Upper lobe of left lung (tissue), 6 donors: ENCODE results near the gene BBS9. TPM values are rescaled to one million over a fixed set of nuclear protein-coding genes. Genes with fewer than 3 reads are reported as not detected.
"Not testable (repeated sequence)": the region's sequence is repeated elsewhere in the genome, so short reads cannot be mapped to it uniquely, and the experiment has no call there.

ENCODE experiments used
- ATAC-seq, 2 donors: fragments of 200-7000 bp; cut with Tn5 transposase; one replicate each; pipeline ENCODE4 v1.9.1; 2022; ENCODE audit warnings: mild to moderate bottlenecking in 2 of 2, moderate library complexity in 2 of 2; ENCODE audit not compliant: low FRiP score in 2 of 2
- DNase-seq, 2 donors: peaks; one replicate each; pipeline ENCODE4 v3.0.0-alpha.2; 2019 to 2020
- H3K27ac ChIP-seq, 4 donors: fragments of 200-600 bp; sonication (generic); one replicate each; pipeline ENCODE4 v1.5.1; 2016 to 2019
- H3K27me3 ChIP-seq, 4 donors: fragments of 200-600 bp; sonication (generic); one replicate each; pipeline ENCODE4 v1.5.1; 2017 to 2019
- H3K36me3 ChIP-seq, 4 donors: fragments of 200-600 bp; sonication (generic); one replicate each; pipeline ENCODE4 v1.5.1; 2016 to 2019
- H3K4me1 ChIP-seq, 4 donors: fragments of 200-600 bp; sonication (generic); one replicate each; pipeline ENCODE4 v1.5.1; 2018 to 2019
- H3K4me3 ChIP-seq, 4 donors: fragments of 200-600 bp; sonication (generic); one replicate each; pipeline ENCODE4 v1.5.1; 2017 to 2019; ENCODE audit warnings: mild to moderate bottlenecking in 2 of 4, moderate library complexity in 1 of 4
- H3K9me3 ChIP-seq, 4 donors: fragments of 200-600 bp; sonication (generic); one replicate each; pipeline ENCODE4 v1.5.1; 2018 to 2019
- CTCF ChIP-seq, 6 experiments: fragments of 450-650 bp in 4 of 6; fragments of 200-600 bp in 2 of 6; sonication (generic) in 2 of 6; IDR thresholded peaks; one replicate each; pipeline ENCODE4 v1.5.1; 2016 to 2019; ENCODE audit warnings: antibody characterized with exemption in 6 of 6
- EP300 ChIP-seq, 4 donors: sonication (generic); formaldehyde crosslinking; IDR thresholded peaks; one replicate each; pipeline ENCODE4 v1.5.1; 2017; ENCODE audit warnings: antibody characterized with exemption in 4 of 4, control low read depth in 2 of 4
- POLR2A ChIP-seq, 4 donors: fragments of 450-650 bp; IDR thresholded peaks; one replicate each; pipeline ENCODE4 v1.5.1; 2016 to 2017; ENCODE audit warnings: antibody characterized with exemption in 4 of 4, mild to moderate bottlenecking in 2 of 4
- POLR2AphosphoS5 ChIP-seq, 2 donors: sonication (generic); formaldehyde crosslinking; IDR thresholded peaks; one replicate each; pipeline ENCODE4 v1.5.1; 2017; ENCODE audit warnings: antibody characterized with exemption in 2 of 2
- WGBS, 2 donors: methylation state at CpG; one replicate each; pipeline ENCODE4 v1.1.5; 2017 to 2018; 5-methylcytosine and 5-hydroxymethylcytosine counted together
- total RNA-seq, 6 donors: library from RNA; depleted of rRNA in 4 of 6; stranded (reverse); fragments of >200 nt in 4 of 6; gene quantifications; one replicate each; pipeline versions ENCODE4 v1.1.0 to v1.2.1, GENCODE V29; 2016 to 2021
- donor health status: DM: no; HTN: no; CAD: no; lungs with moderate emphysema.
- donor health status: DM: no; HTN: yes; CAD: no; lungs with severe emphysema.

BBS9 gene
- total RNA-seq, 6 donors from 2014 or later = 14.5 to 72.3 (median 20.6) TPM

- H3K4me1 ChIP-seq = no peaks in the 10 kb centered on the region
- 97 to 100% methylated on average over 1 of the region's 1 CpG for WGBS, 2 donors
These were observed 81.6 kb downstream of the BBS9 start for GRCh38 chr7:33210958-33211357.

DNA sequence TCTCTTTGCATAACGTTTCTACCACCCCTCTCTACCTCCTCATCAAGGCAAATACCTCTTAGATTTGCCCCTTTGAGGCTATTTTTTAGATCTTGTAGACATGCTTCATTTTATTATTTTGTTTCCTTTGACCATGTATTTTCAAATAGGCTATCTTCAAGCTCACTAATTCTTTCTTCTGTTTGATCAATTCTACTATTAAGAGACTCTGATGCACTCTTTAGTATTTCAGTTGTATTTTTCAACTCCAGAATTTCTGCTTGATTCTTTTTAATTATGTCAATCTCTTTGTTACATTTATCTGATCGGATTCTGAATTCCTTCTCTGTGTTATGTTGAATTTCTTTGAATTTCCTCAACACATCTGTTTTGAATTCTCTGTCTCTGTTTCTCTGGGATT lies 82.8 kb downstream of the BBS9 start:
- DNase-seq = no peak
- ATAC-seq = no peak
- no peak overlapping the region for H3K27ac ChIP-seq
- TF ChIP-seq EP300 (IDR thresholded peaks at IDR 0.05) = no peak
- no peak for TF ChIP-seq POLR2AphosphoS5 (IDR thresholded peaks at IDR 0.05)
- no peak for TF ChIP-seq POLR2A (IDR thresholded peaks at IDR 0.05)
- TF ChIP-seq CTCF (IDR thresholded peaks at IDR 0.05) = no peak
- H3K4me1 ChIP-seq = no peaks in the 10 kb centered on the region
- peaks cover 8 to 19% (median 10%) of the 10 kb centered on the region in 4 donors for H3K9me3 ChIP-seq
- WGBS, 2 donors = 84 to 88% methylated on average over 2 of the region's 2 CpGs
- no peaks in the 10 kb centered on the region for H3K27me3 ChIP-seq
- no peak overlapping the region for H3K4me3 ChIP-seq
- H3K36me3 ChIP-seq = no peaks in the 10 kb centered on the region

More at GRCh38 chr7:33210958-33211357, 81.6 kb downstream of the BBS9 start:
- Histone ChIP-seq H3K27ac (no peak overlapping the region), H3K36me3 (no peaks in the 10 kb centered on the region), H3K27me3 (no peaks in the 10 kb centered on the region), H3K9me3 (peaks cover 8 to 19% (median 10%) of the 10 kb centered on the region in 4 donors), H3K4me3 (no peak overlapping the region)
- TF ChIP-seq POLR2AphosphoS5 (IDR thresholded peaks at IDR 0.05) = no peak
- no peak for TF ChIP-seq POLR2A (IDR thresholded peaks at IDR 0.05)
- no peak for TF ChIP-seq CTCF (IDR thresholded peaks at IDR 0.05)
- no peak for TF ChIP-seq EP300 (IDR thresholded peaks at IDR 0.05)
- DNase-seq (no peak), ATAC-seq (no peak)

- no peak for DNase-seq
- no peak overlapping the region for H3K27ac ChIP-seq
- H3K4me1 ChIP-seq = no peaks in the 10 kb centered on the region
- WGBS, 2 donors = 90 to 97% methylated on average over 1 of the region's 1 CpG
- peaks cover under 1 to 11% (median 7%) of the 10 kb centered on the region in 4 donors for H3K9me3 ChIP-seq
- no peaks in the 10 kb centered on the region for H3K36me3 ChIP-seq
- ATAC-seq = no peak
- no peak overlapping the region for H3K4me3 ChIP-seq
- TF ChIP-seq POLR2A (IDR thresholded peaks at IDR 0.05) = no peak
- TF ChIP-seq POLR2AphosphoS5 (IDR thresholded peaks at IDR 0.05) = no peak
- TF ChIP-seq CTCF (IDR thresholded peaks at IDR 0.05) = no peak
- TF ChIP-seq EP300 (IDR thresholded peaks at IDR 0.05) = no peak
- no peaks in the 10 kb centered on the region for H3K27me3 ChIP-seq
These were observed 86.6 kb downstream of the BBS9 start for GRCh38 chr7:33215992-33216391.

- 90 to 93% methylated on average over 4 of the region's 4 CpGs for WGBS, 2 donors
- TF ChIP-seq POLR2AphosphoS5 (IDR thresholded peaks at IDR 0.05) (no peak), CTCF (IDR thresholded peaks at IDR 0.05) (no peak), EP300 (IDR thresholded peaks at IDR 0.05) (no peak), POLR2A (IDR thresholded peaks at IDR 0.05) (no peak)
- no peaks in the 10 kb centered on the region for H3K36me3 ChIP-seq
- peaks cover 0 to 4% (median 0%) of the 10 kb centered on the region in 4 donors for H3K9me3 ChIP-seq
- H3K27ac ChIP-seq = no peak overlapping the region
- no peaks in the 10 kb centered on the region for H3K27me3 ChIP-seq
- H3K4me1 ChIP-seq = no peaks in the 10 kb centered on the region
- ATAC-seq = no peak
- H3K4me3 ChIP-seq = no peak overlapping the region
- no peak for DNase-seq
These were observed 88.2 kb downstream of the BBS9 start for GRCh38 chr7:33217595-33217994.

- not testable (repeated sequence) for H3K27ac ChIP-seq, H3K36me3 ChIP-seq, H3K27me3 ChIP-seq, H3K4me3 ChIP-seq, ATAC-seq, H3K4me1 ChIP-seq, H3K9me3 ChIP-seq
- 97 to 100% methylated on average over 2 to 22 of the region's 38 CpGs for WGBS, 2 donors
- DNase-seq = peak in 1 of 2 donors; percentile 71
These were observed 89.6 kb downstream of the BBS9 start for GRCh38 chr7:33218841-33219535.
